ENCODE results near the gene DOCK2.

The DOCK2 gene

GRCh38 chr5:169667896-169668674 lies 31.0 kb downstream of the DOCK2 start:
- Histone ChIP-seq H3K79me2 (ENCODE audit: insufficient read depth, low read depth) (no peaks in the 10 kb centered on the region), H3K36me3 (ENCODE audit: insufficient read depth) (no peaks in the 10 kb centered on the region), H3K4me1 (ENCODE audit: low read depth, poor library complexity, severe bottlenecking) (no peaks in the 10 kb centered on the region), H3K9ac (no peak overlapping the region), H2AFZ (ENCODE audit: low read depth) (no peak overlapping the region), H3K27ac (no peak overlapping the region), H3K27me3 (ENCODE audit: insufficient read depth, low read depth) (no peaks in the 10 kb centered on the region), H4K20me1 (ENCODE audit: insufficient read depth) (no peaks in the 10 kb centered on the region), H3K4me3 (IDR thresholded peaks at IDR 0.05; ENCODE audit: insufficient read depth, low read depth, low read length) (no peak overlapping the region), H3K4me2 (no peak overlapping the region)
- TF ChIP-seq, protein P1, sequence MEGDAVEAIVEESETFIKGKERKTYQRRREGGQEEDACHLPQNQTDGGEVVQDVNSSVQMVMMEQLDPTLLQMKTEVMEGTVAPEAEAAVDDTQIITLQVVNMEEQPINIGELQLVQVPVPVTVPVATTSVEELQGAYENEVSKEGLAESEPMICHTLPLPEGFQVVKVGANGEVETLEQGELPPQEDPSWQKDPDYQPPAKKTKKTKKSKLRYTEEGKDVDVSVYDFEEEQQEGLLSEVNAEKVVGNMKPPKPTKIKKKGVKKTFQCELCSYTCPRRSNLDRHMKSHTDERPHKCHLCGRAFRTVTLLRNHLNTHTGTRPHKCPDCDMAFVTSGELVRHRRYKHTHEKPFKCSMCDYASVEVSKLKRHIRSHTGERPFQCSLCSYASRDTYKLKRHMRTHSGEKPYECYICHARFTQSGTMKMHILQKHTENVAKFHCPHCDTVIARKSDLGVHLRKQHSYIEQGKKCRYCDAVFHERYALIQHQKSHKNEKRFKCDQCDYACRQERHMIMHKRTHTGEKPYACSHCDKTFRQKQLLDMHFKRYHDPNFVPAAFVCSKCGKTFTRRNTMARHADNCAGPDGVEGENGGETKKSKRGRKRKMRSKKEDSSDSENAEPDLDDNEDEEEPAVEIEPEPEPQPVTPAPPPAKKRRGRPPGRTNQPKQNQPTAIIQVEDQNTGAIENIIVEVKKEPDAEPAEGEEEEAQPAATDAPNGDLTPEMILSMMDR (conservative IDR thresholded peaks at IDR 0.05; ENCODE audit: low read depth, low read length) = no peak

DNA sequence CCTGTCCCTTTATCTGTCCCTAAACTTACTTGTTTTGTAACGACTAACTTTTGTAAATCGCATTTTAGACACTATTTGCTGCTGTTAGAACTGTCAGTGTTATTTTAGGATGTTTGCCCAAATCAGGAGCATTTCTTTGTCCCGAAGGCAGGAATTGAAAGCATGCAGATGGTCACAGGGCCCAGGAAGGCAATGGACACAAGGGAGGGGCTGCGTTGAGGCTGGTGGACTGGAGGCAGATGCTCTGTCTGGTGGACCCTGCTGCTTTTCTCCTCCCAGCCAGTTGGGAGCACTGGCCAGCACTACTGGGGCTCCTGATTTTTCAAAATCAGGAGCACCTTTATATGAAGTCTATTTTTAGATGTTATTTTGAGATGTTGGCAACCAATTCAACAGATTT lies 31.7 kb downstream of the DOCK2 start:
- no peak overlapping the region for H2AFZ ChIP-seq (ENCODE audit: low read depth)
- no peaks in the 10 kb centered on the region for H4K20me1 ChIP-seq (ENCODE audit: insufficient read depth)
- no peak overlapping the region for H3K4me3 ChIP-seq (IDR thresholded peaks at IDR 0.05; ENCODE audit: insufficient read depth, low read depth, low read length)
- H3K36me3 ChIP-seq (ENCODE audit: insufficient read depth) = no peaks in the 10 kb centered on the region
- H3K4me1 ChIP-seq (ENCODE audit: low read depth, poor library complexity, severe bottlenecking) = no peaks in the 10 kb centered on the region
- no peak overlapping the region for H3K27ac ChIP-seq
- H3K4me2 ChIP-seq = no peak overlapping the region
- H3K79me2 ChIP-seq (ENCODE audit: insufficient read depth, low read depth) = no peaks in the 10 kb centered on the region
- no peak overlapping the region for H3K9ac ChIP-seq
- TF ChIP-seq, protein P1 (conservative IDR thresholded peaks at IDR 0.05; ENCODE audit: low read depth, low read length) = no peak
- H3K27me3 ChIP-seq (ENCODE audit: insufficient read depth, low read depth) = no peaks in the 10 kb centered on the region

DNA sequence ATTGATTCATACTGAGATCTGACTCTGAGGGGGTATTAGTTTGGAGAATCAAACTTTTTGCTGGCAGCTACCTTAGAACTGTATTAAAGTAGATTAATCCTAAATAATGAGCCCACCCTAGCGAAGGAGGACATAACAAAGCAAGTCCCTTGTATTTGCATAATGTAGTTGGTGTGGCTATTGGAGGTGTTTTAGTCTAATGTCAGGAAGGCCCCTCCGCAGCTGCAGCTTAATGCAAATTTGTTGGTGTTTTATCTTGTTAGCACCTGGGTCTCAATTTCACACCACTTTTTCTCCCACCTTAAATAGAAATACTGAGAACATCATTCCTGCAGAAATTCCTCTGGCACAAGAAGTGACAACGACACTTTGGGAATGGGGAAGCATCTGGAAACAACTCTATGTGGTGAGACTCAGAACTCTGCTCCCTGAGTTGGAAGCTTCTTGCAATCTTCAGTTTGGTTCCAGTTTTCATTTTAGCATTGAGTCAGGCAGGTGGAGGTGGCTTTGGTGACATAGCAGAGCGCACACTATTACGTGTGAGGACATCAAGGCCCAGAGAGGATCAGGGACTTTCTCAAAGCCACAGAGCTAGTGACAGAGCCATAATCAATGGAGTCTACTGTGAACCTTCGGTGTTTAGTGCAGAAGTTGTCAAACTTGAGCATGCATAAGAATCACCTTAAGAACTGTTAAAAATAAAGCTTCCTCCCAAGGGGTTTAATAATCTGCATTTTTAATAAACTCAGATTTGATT lies 33.9 kb downstream of the DOCK2 start:
- H3K36me3 ChIP-seq (ENCODE audit: insufficient read depth) = no peaks in the 10 kb centered on the region
- H3K9ac ChIP-seq = no peak overlapping the region
- no peak overlapping the region for H2AFZ ChIP-seq (ENCODE audit: low read depth)
- no peak overlapping the region for H3K4me3 ChIP-seq (IDR thresholded peaks at IDR 0.05; ENCODE audit: insufficient read depth, low read depth, low read length)
- no peaks in the 10 kb centered on the region for H3K79me2 ChIP-seq (ENCODE audit: insufficient read depth, low read depth)
- no peaks in the 10 kb centered on the region for H4K20me1 ChIP-seq (ENCODE audit: insufficient read depth)
- TF ChIP-seq, protein P1 (conservative IDR thresholded peaks at IDR 0.05; ENCODE audit: low read depth, low read length) = no peak
- H3K4me1 ChIP-seq (ENCODE audit: low read depth, poor library complexity, severe bottlenecking) = no peaks in the 10 kb centered on the region
- no peak overlapping the region for H3K27ac ChIP-seq
- no peaks in the 10 kb centered on the region for H3K27me3 ChIP-seq (ENCODE audit: insufficient read depth, low read depth)
- H3K4me2 ChIP-seq = no peak overlapping the region

- H4K20me1 ChIP-seq (ENCODE audit: insufficient read depth) = no peaks in the 10 kb centered on the region
- no peak overlapping the region for H3K9ac ChIP-seq
- no peaks in the 10 kb centered on the region for H3K4me1 ChIP-seq (ENCODE audit: low read depth, poor library complexity, severe bottlenecking)
- no peaks in the 10 kb centered on the region for H3K27me3 ChIP-seq (ENCODE audit: insufficient read depth, low read depth)
- H3K79me2 ChIP-seq (ENCODE audit: insufficient read depth, low read depth) = no peaks in the 10 kb centered on the region
- TF ChIP-seq, protein P1 (conservative IDR thresholded peaks at IDR 0.05; ENCODE audit: low read depth, low read length) = no peak
- no peak overlapping the region for H3K27ac ChIP-seq
- H3K4me3 ChIP-seq (IDR thresholded peaks at IDR 0.05; ENCODE audit: insufficient read depth, low read depth, low read length) = no peak overlapping the region
- H3K4me2 ChIP-seq = no peak overlapping the region
- H3K36me3 ChIP-seq (ENCODE audit: insufficient read depth) = no peaks in the 10 kb centered on the region
- H2AFZ ChIP-seq (ENCODE audit: low read depth) = no peak overlapping the region
Measured at GRCh38 chr5:169682026-169682425, 45.0 kb downstream of the DOCK2 start.

Data from KMS-11 (cell line).